RWPE2 (cell line): ENCODE measurements around the gene SMPDL3A.

Source experiments
- ATAC-seq: fragments of 200-7000 bp; cut with Tn5 transposase; 3 replicates; pipeline ENCODE4 v1.9.1; 2021; ENCODE audit warnings: low read depth
- DNase-seq: peaks from one replicate; pipeline ENCODE4 v3.0.0-alpha.2; 2020; ENCODE audit warnings: low spot score
- H3K27ac ChIP-seq: fragments of 450-650 bp; 2 replicates; pipeline ENCODE4 v1.5.1; 2017; ENCODE audit warnings: mild to moderate bottlenecking; ENCODE audit not compliant: poor library complexity, severe bottlenecking
- H3K27me3 ChIP-seq: fragments of 250-450 bp; sonication (Bioruptor Pico); 2 replicates; pipeline ENCODE4 v1.5.1; 2021; ENCODE audit warnings: mild to moderate bottlenecking, moderate library complexity; ENCODE audit not compliant: insufficient read depth, poor library complexity, severe bottlenecking
- H3K36me3 ChIP-seq: fragments of 250-450 bp; sonication (Bioruptor Pico); 2 replicates; pipeline ENCODE4 v1.5.1; 2020; ENCODE audit warnings: low read depth, mild to moderate bottlenecking, moderate library complexity
- H3K4me1 ChIP-seq: fragments of 250-450 bp; sonication (Bioruptor Pico); 2 replicates; pipeline ENCODE4 v1.5.1; 2021; ENCODE audit warnings: mild to moderate bottlenecking, moderate library complexity; ENCODE audit not compliant: insufficient read depth, poor library complexity, severe bottlenecking
- H3K4me3 ChIP-seq: fragments of 250-450 bp; sonication (Bioruptor Pico); 2 replicates; pipeline ENCODE4 v1.5.1; 2021; ENCODE audit warnings: mild to moderate bottlenecking, moderate library complexity; ENCODE audit not compliant: severe bottlenecking
- H3K9me3 ChIP-seq: fragments of 250-450 bp; sonication (Bioruptor Pico); 2 replicates; pipeline ENCODE4 v1.5.1; 2021; ENCODE audit warnings: mild to moderate bottlenecking, moderate library complexity; ENCODE audit not compliant: severe bottlenecking
- CTCF ChIP-seq: fragments of 450-650 bp; IDR thresholded peaks from one replicate; pipeline ENCODE4 v1.5.1; 2017; ENCODE audit warnings: mild to moderate bottlenecking, moderate library complexity; ENCODE audit not compliant: poor library complexity, severe bottlenecking

The SMPDL3A gene

DNA sequence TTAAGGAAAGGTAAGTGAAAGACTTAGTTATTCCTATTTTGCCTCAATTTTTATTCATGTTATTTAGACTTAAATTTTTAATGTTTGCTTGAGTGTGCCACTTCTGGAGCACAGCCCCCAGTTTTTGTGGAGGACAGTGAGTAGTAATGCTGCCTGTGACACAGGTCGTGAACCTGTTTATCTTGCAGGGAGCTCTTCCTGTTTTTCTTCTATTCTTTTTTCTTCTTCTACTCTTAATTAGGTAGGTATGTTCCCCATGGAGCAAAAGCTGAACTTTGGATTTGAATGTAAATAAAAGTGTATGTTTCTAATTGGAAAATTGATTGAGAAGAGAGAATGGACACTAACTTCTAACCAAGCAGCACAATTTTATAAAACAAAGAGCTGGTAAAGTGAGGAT, 12.3 kb downstream of the SMPDL3A start:
- no peak overlapping the region for H3K4me3 ChIP-seq
- no peaks in the 10 kb centered on the region for H3K27me3 ChIP-seq
- H3K36me3 ChIP-seq, result no peaks in the 10 kb centered on the region
- H3K9me3 ChIP-seq, result no peaks in the 10 kb centered on the region
- no peak overlapping the region for H3K27ac ChIP-seq
- peaks cover 30% of the 10 kb centered on the region for H3K4me1 ChIP-seq
- ATAC-seq (no peak), DNase-seq (no peak)
- TF ChIP-seq CTCF, result no peak

- no peak for ATAC-seq
- Histone ChIP-seq H3K27me3 (no peaks in the 10 kb centered on the region), H3K27ac (no peak overlapping the region), H3K36me3 (no peaks in the 10 kb centered on the region), H3K9me3 (no peaks in the 10 kb centered on the region), H3K4me1 (peaks cover 25% of the 10 kb centered on the region), H3K4me3 (no peak overlapping the region)
- DNase-seq, result no peak
- no peak for TF ChIP-seq CTCF
These were observed 14.2 kb downstream of the SMPDL3A start for GRCh38 chr6:122803171-122803661.

- peaks cover 8% of the 10 kb centered on the region for H3K4me1 ChIP-seq
- H3K27me3 ChIP-seq, result no peaks in the 10 kb centered on the region
- H3K4me3 ChIP-seq, result no peak overlapping the region
- no peak for ATAC-seq
- DNase-seq, result no peak
- no peak overlapping the region for H3K27ac ChIP-seq
- no peaks in the 10 kb centered on the region for H3K36me3 ChIP-seq
- no peaks in the 10 kb centered on the region for H3K9me3 ChIP-seq
- no peak for TF ChIP-seq CTCF
These were observed 16.0 kb downstream of the SMPDL3A start for GRCh38 chr6:122804962-122805485.

- no peaks in the 10 kb centered on the region for H3K4me1 ChIP-seq
- no peak for ATAC-seq
- TF ChIP-seq CTCF, result no peak
- H3K27ac ChIP-seq, result no peak overlapping the region
- no peak overlapping the region for H3K4me3 ChIP-seq
- no peak for DNase-seq
- H3K27me3 ChIP-seq, result no peaks in the 10 kb centered on the region
- no peaks in the 10 kb centered on the region for H3K9me3 ChIP-seq
- H3K36me3 ChIP-seq, result no peaks in the 10 kb centered on the region
These were observed 17.2 kb downstream of the SMPDL3A start for GRCh38 chr6:122806291-122806690.

DNA sequence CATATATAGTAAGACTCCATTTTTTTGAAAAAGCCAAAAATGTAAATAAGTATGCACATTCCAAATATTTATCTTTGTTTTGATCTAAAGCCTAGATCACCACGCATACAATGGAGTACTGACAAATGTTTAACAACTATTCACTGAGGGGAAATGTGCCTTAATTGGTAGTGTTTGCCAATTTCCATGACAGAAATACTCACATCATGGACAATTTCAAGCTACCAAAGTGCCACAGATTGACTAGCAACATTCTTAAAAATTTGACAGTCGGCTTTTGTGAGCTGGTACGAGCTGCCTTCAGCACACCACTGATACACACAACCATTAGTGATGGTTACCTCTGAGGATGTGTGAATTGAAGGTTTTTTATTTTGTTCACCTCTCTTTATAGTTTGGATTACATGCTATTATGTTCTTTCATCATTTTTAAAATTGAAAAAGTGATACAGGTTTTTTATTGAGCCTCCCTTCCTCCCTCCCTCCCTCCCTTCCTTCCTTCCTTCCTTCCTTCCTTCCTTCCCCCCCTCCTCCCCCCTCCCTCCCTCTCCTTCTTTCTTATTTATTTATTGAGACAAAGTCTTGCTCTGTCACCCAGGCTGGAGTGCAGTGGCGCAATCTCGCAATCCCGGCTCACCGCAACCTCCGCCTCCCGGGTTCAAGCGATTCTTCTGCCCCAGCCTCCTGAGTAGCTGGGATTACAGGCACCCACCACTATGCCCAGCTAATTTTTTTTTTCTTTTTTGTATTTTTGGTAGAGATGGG, 19.2 kb downstream of the SMPDL3A start:
- H3K9me3 ChIP-seq, result no peaks in the 10 kb centered on the region
- TF ChIP-seq CTCF, result no peak
- no peak overlapping the region for H3K4me3 ChIP-seq
- H3K36me3 ChIP-seq, result no peaks in the 10 kb centered on the region
- no peaks in the 10 kb centered on the region for H3K4me1 ChIP-seq
- DNase-seq (no peak), ATAC-seq (no peak)
- no peak overlapping the region for H3K27ac ChIP-seq
- H3K27me3 ChIP-seq, result no peaks in the 10 kb centered on the region
